GM21528 (cell line): ENCODE data around the gene HPS3.
A peak's percentile ranks its signal among the peaks of the same experiment; 100 is the strongest.
"Not testable (repeated sequence)": the region's sequence is repeated elsewhere in the genome, so short reads cannot be mapped to it uniquely, and the experiment has no call there.

ENCODE experiments used
- ATAC-seq: cut with Tn5 transposase; IDR thresholded peaks from one replicate; pipeline ENCODE4 v1.9.1; 2021; ENCODE audit warnings: mild to moderate bottlenecking, moderate library complexity; ENCODE audit not compliant: unreplicated experiment, low FRiP score

The HPS3 gene

GRCh38 chr3:149129326-149130205 lies at the start of gene HPS3:
Gene HPS3, plus strand, starts transcription at chr3:149129638. Its CDS starts 86 bp downstream, at chr3:149129724.
- peak; percentile 93 for ATAC-seq

GRCh38 chr3:149080011-149080698 lies 49.3 kb upstream of the HPS3 start:
- ATAC-seq = no peak

GRCh38 chr3:149080699-149081091 lies 48.7 kb upstream of the HPS3 start:
- ATAC-seq = no peak

GRCh38 chr3:149081772-149082171 lies 47.7 kb upstream of the HPS3 start:
- no peak for ATAC-seq

- ATAC-seq = peak; percentile 47
Measured at GRCh38 chr3:149085828-149086231, 43.6 kb upstream of the HPS3 start.

- ATAC-seq = peak; percentile 99
Measured at GRCh38 chr3:149086232-149086988, 43.0 kb upstream of the HPS3 start, which contains the start of gene HLTF. Gene HLTF, minus strand, starts transcription at chr3:149086533. Its CDS starts 197 bp downstream, at chr3:149086336.

GRCh38 chr3:149087208-149087607 lies 42.2 kb upstream of the HPS3 start:
- ATAC-seq = no peak

GRCh38 chr3:149089395-149089794 lies 40.0 kb upstream of the HPS3 start:
- ATAC-seq = no peak

- ATAC-seq = no peak
Measured at GRCh38 chr3:149090461-149090860, 39.0 kb upstream of the HPS3 start.

- no peak for ATAC-seq
Measured at GRCh38 chr3:149090907-149091306, 38.5 kb upstream of the HPS3 start.

- ATAC-seq = no peak
Measured at GRCh38 chr3:149091983-149092382, 37.5 kb upstream of the HPS3 start.

GRCh38 chr3:149095487-149095886 lies 34.0 kb upstream of the HPS3 start:
- peak; percentile 85 for ATAC-seq

- ATAC-seq = not testable (repeated sequence)
Measured at GRCh38 chr3:149097987-149098386, 31.5 kb upstream of the HPS3 start.

- no peak for ATAC-seq
Measured at GRCh38 chr3:149101154-149101553, 28.3 kb upstream of the HPS3 start.

GRCh38 chr3:149101641-149102040 lies 27.8 kb upstream of the HPS3 start:
- ATAC-seq = no peak

- no peak for ATAC-seq
Measured at GRCh38 chr3:149104484-149104883, 25.0 kb upstream of the HPS3 start.

GRCh38 chr3:149114458-149114857 lies 15.0 kb upstream of the HPS3 start:
- no peak for ATAC-seq

GRCh38 chr3:149115114-149115513 lies 14.3 kb upstream of the HPS3 start:
- no peak for ATAC-seq

- ATAC-seq = no peak
Measured at GRCh38 chr3:149118724-149119123, 10.7 kb upstream of the HPS3 start.

- ATAC-seq = no peak
Measured at GRCh38 chr3:149119466-149119865, 10.0 kb upstream of the HPS3 start.
